Measurements from ENCODE around the gene SEC22A.

The SEC22A gene

GRCh38 chr3:123287051-123287961 is 85.6 kb downstream of the SEC22A start:
- peaks cover 6% of the 10 kb centered on the region for H3K9me3 Mint-ChIP-seq
- peaks cover 2% of the 10 kb centered on the region for H3K36me3 Mint-ChIP-seq (ENCODE audit: insufficient read depth)
- H3K4me3 Mint-ChIP-seq, result no peak overlapping the region
- H3K27me3 Mint-ChIP-seq, result peaks cover 39% of the 10 kb centered on the region
- H3K27ac Mint-ChIP-seq (ENCODE audit: low read depth), result no peak overlapping the region
- ATAC-seq (replicated peaks; ENCODE audit: extremely low read depth, poor library complexity, severe bottlenecking) (no peak), DNase-seq (ENCODE audit: low spot score in 2 of 2) (no peak)
- no peaks in the 10 kb centered on the region for H3K4me1 Mint-ChIP-seq

- Mint-ChIP-seq H3K36me3 (ENCODE audit: insufficient read depth) (peaks cover 2% of the 10 kb centered on the region), H3K27ac (ENCODE audit: low read depth) (no peak overlapping the region), H3K4me1 (no peaks in the 10 kb centered on the region), H3K4me3 (no peak overlapping the region), H3K27me3 (peaks cover 41% of the 10 kb centered on the region), H3K9me3 (peaks cover 6% of the 10 kb centered on the region)
- DNase-seq (ENCODE audit: low spot score in 2 of 2) (no peak), ATAC-seq (replicated peaks; ENCODE audit: extremely low read depth, poor library complexity, severe bottlenecking) (no peak)
Observed at GRCh38 chr3:123287962-123288302, 86.2 kb downstream of the SEC22A start.

- no peak for ATAC-seq (replicated peaks; ENCODE audit: extremely low read depth, poor library complexity, severe bottlenecking)
Observed at GRCh38 chr3:123289391-123290106, 87.8 kb downstream of the SEC22A start.

GRCh38 chr3:123290107-123290930 is 88.6 kb downstream of the SEC22A start:
- H3K4me1 Mint-ChIP-seq, result no peaks in the 10 kb centered on the region
- no peak for DNase-seq (ENCODE audit: low spot score in 2 of 2)
- no peaks in the 10 kb centered on the region for H3K36me3 Mint-ChIP-seq (ENCODE audit: insufficient read depth)
- no peak overlapping the region for H3K27ac Mint-ChIP-seq (ENCODE audit: low read depth)
- peaks cover 6% of the 10 kb centered on the region for H3K9me3 Mint-ChIP-seq
- no peak overlapping the region for H3K4me3 Mint-ChIP-seq
- ATAC-seq (replicated peaks; ENCODE audit: extremely low read depth, poor library complexity, severe bottlenecking), result no peak
- H3K27me3 Mint-ChIP-seq, result peaks cover 58% of the 10 kb centered on the region

More at GRCh38 chr3:123289391-123290106, 87.8 kb downstream of the SEC22A start:
- Mint-ChIP-seq H3K9me3 (peaks cover 6% of the 10 kb centered on the region), H3K36me3 (ENCODE audit: insufficient read depth) (no peaks in the 10 kb centered on the region), H3K4me3 (no peak overlapping the region), H3K4me1 (no peaks in the 10 kb centered on the region), H3K27ac (ENCODE audit: low read depth) (no peak overlapping the region), H3K27me3 (peaks cover 56% of the 10 kb centered on the region)
- no peak for DNase-seq (ENCODE audit: low spot score in 2 of 2)

GRCh38 chr3:123290962-123291361 is 89.2 kb downstream of the SEC22A start:
- Mint-ChIP-seq H3K27me3 (peaks cover 65% of the 10 kb centered on the region), H3K4me1 (no peaks in the 10 kb centered on the region), H3K36me3 (ENCODE audit: insufficient read depth) (no peaks in the 10 kb centered on the region), H3K9me3 (peaks cover 6% of the 10 kb centered on the region), H3K27ac (ENCODE audit: low read depth) (no peak overlapping the region), H3K4me3 (no peak overlapping the region)
- ATAC-seq (replicated peaks; ENCODE audit: extremely low read depth, poor library complexity, severe bottlenecking) (no peak), DNase-seq (ENCODE audit: low spot score in 2 of 2) (no peak)

GRCh38 chr3:123291404-123291803 is 89.7 kb downstream of the SEC22A start:
- no peak overlapping the region for H3K4me3 Mint-ChIP-seq
- H3K27me3 Mint-ChIP-seq, result peaks cover 69% of the 10 kb centered on the region
- DNase-seq (ENCODE audit: low spot score in 2 of 2) (no peak), ATAC-seq (replicated peaks; ENCODE audit: extremely low read depth, poor library complexity, severe bottlenecking) (no peak)
- no peak overlapping the region for H3K27ac Mint-ChIP-seq (ENCODE audit: low read depth)
- H3K4me1 Mint-ChIP-seq, result no peaks in the 10 kb centered on the region
- peaks cover 6% of the 10 kb centered on the region for H3K9me3 Mint-ChIP-seq
- H3K36me3 Mint-ChIP-seq (ENCODE audit: insufficient read depth), result no peaks in the 10 kb centered on the region

- Mint-ChIP-seq H3K27me3 (peaks cover 63% of the 10 kb centered on the region), H3K4me3 (no peak overlapping the region), H3K9me3 (no peaks in the 10 kb centered on the region), H3K27ac (ENCODE audit: low read depth) (no peak overlapping the region), H3K4me1 (no peaks in the 10 kb centered on the region), H3K36me3 (ENCODE audit: insufficient read depth) (no peaks in the 10 kb centered on the region)
- ATAC-seq (replicated peaks; ENCODE audit: extremely low read depth, poor library complexity, severe bottlenecking) (no peak), DNase-seq (ENCODE audit: low spot score in 2 of 2) (no peak)
Observed at GRCh38 chr3:123292321-123293310, 90.9 kb downstream of the SEC22A start.

GRCh38 chr3:123294296-123294938 is 92.7 kb downstream of the SEC22A start:
- Mint-ChIP-seq H3K36me3 (ENCODE audit: insufficient read depth) (no peaks in the 10 kb centered on the region), H3K27ac (ENCODE audit: low read depth) (no peak overlapping the region), H3K27me3 (peaks cover 65% of the 10 kb centered on the region), H3K9me3 (no peaks in the 10 kb centered on the region), H3K4me1 (no peaks in the 10 kb centered on the region), H3K4me3 (no peak overlapping the region)
- ATAC-seq (replicated peaks; ENCODE audit: extremely low read depth, poor library complexity, severe bottlenecking), result no peak
- no peak for DNase-seq (ENCODE audit: low spot score in 2 of 2)

GRCh38 chr3:123295171-123295900 is 93.6 kb downstream of the SEC22A start:
- no peaks in the 10 kb centered on the region for H3K4me1 Mint-ChIP-seq
- H3K9me3 Mint-ChIP-seq, result no peaks in the 10 kb centered on the region
- no peak overlapping the region for H3K4me3 Mint-ChIP-seq
- H3K36me3 Mint-ChIP-seq (ENCODE audit: insufficient read depth), result no peaks in the 10 kb centered on the region
- no peak for ATAC-seq (replicated peaks; ENCODE audit: extremely low read depth, poor library complexity, severe bottlenecking)
- no peak overlapping the region for H3K27ac Mint-ChIP-seq (ENCODE audit: low read depth)
- no peak for DNase-seq (ENCODE audit: low spot score in 2 of 2)
- H3K27me3 Mint-ChIP-seq, result peaks cover 61% of the 10 kb centered on the region

- H3K4me1 Mint-ChIP-seq, result no peaks in the 10 kb centered on the region
- peaks cover 56% of the 10 kb centered on the region for H3K27me3 Mint-ChIP-seq
- no peaks in the 10 kb centered on the region for H3K9me3 Mint-ChIP-seq
- DNase-seq (ENCODE audit: low spot score in 2 of 2), result no peak
- no peak overlapping the region for H3K27ac Mint-ChIP-seq (ENCODE audit: low read depth)
- H3K4me3 Mint-ChIP-seq, result no peak overlapping the region
- no peak for ATAC-seq (replicated peaks; ENCODE audit: extremely low read depth, poor library complexity, severe bottlenecking)
- H3K36me3 Mint-ChIP-seq (ENCODE audit: insufficient read depth), result no peaks in the 10 kb centered on the region
Observed at GRCh38 chr3:123295901-123296250, 94.1 kb downstream of the SEC22A start.

- Mint-ChIP-seq H3K4me3 (no peak overlapping the region), H3K27ac (ENCODE audit: low read depth) (no peak overlapping the region), H3K27me3 (peaks cover 52% of the 10 kb centered on the region), H3K9me3 (no peaks in the 10 kb centered on the region), H3K36me3 (ENCODE audit: insufficient read depth) (no peaks in the 10 kb centered on the region), H3K4me1 (no peaks in the 10 kb centered on the region)
- ATAC-seq (replicated peaks; ENCODE audit: extremely low read depth, poor library complexity, severe bottlenecking) (no peak), DNase-seq (ENCODE audit: low spot score in 2 of 2) (no peak)
Observed at GRCh38 chr3:123296261-123296660, 94.5 kb downstream of the SEC22A start.

Measured in central memory CD8-positive, alpha-beta T cell (primary cell).